OCI-LY3 (cell line): ENCODE data around the gene ACAA1.

Experiments used
- CTCF ChIP-seq: fragments of 200-600, 300-600 bp; sonication (generic); IDR thresholded peaks from 2 replicates; pipeline ENCODE4 v1.5.1; 2014; ENCODE audit warnings: antibody characterized with exemption, low read length, low read depth
- EZH2phosphoT487 ChIP-seq: fragments of 200-600 bp; shearing (Covaris generic); IDR thresholded peaks from 2 replicates; pipeline ENCODE4 v1.6.1; 2018; ENCODE audit warnings: antibody characterized with exemption, mixed run types, low read depth

DNA sequence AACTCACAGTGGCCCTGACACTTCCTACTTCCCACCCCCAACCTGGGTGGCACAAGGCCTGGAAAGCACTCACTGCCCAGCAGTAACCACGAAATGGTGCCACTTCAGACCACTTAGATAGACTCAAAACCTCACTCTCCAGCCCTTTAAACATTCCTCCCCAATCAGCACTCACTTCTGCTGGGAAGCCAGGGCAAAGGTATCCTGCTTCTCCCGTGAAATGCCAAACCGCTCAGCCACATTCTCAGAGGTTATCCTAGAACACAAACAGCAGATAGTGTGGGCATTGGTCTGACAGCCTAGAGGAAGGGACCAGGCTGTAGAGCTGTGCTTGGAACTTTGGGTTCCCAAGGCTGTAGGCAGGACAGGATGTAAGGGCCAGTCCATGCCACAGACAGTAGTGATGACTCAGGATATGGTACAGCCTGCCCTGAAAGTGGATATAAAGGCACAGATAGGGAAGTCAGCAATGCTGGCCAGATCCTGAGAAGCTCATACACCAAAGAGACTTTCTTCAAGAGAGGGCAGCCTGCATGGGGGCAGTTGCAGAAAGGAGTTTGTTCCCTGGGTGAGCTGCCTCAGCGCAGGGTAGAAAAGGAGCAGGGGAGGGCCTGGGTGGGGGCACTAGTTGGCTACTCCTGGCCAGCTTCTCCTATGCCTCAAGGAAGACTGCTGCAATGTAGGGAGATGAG lies 9.2 kb downstream of the ACAA1 start:
- TF ChIP-seq CTCF (no peak), EZH2phosphoT487 (no peak)
